CD4-positive, alpha-beta T cell (primary cell): Measurements from ENCODE around the gene ERGIC3. TPM values are rescaled to one million over a fixed set of nuclear protein-coding genes. Genes with fewer than 3 reads are reported as not detected.

ENCODE experiments used
- ATAC-seq: fragments of 200-7000 bp; cut with Tn5 transposase; one replicate; pipeline ENCODE4 v1.10.0; 2022; ENCODE audit warnings: mild to moderate bottlenecking; ENCODE audit not compliant: poor library complexity
- CTCF ChIA-PET: fragments of 350-600 bp; sonication (Branson Sonifier 250); formaldehyde crosslinking; loops from one replicate; lab custom pipeline; 2021; ENCODE audit warnings: antibody characterized with exemption, inconsistent platforms; lab: Charles Lee
- POLR2A ChIA-PET: fragments of 350-600 bp; sonication (Branson Sonifier 250); formaldehyde crosslinking; loops from one replicate; lab custom pipeline; 2021; ENCODE audit warnings: antibody characterized with exemption, inconsistent platforms; lab: Charles Lee
- DNase-seq, 14 experiments: peaks; one replicate each; pipeline ENCODE4 v3.0.0-alpha.2; 2013 to 2020; ENCODE audit warnings: mixed read lengths in 2 of 14
- H3K27ac ChIP-seq, 2 donors: one replicate each; pipeline versions ENCODE4 v1.5.1 to v1.7.0; 2013; ENCODE audit warnings: low read length in 2 of 2, low read depth in 1 of 2, mild to moderate bottlenecking in 1 of 2
- H3K27me3 ChIP-seq, 2 experiments: 1 replicate in 1 of 2; 2 replicates in 1 of 2; pipeline versions ENCODE4 v1.6.1 to v1.7.0; 2013; ENCODE audit warnings: low read length in 2 of 2, control low read depth in 1 of 2, mild to moderate bottlenecking in 1 of 2, moderate library complexity in 1 of 2; ENCODE audit not compliant: insufficient read depth in 2 of 2, control insufficient read depth in 1 of 2
- H3K36me3 ChIP-seq: one replicate; pipeline ENCODE4 v1.6.1; 2013; ENCODE audit warnings: low read length, control low read depth; ENCODE audit not compliant: insufficient read depth
- H3K4me1 ChIP-seq: one replicate; pipeline ENCODE4 v1.6.1; 2013; ENCODE audit warnings: low read length, control low read depth; ENCODE audit not compliant: insufficient read depth
- H3K4me3 ChIP-seq: one replicate; pipeline ENCODE4 v1.5.1; 2013; ENCODE audit warnings: mild to moderate bottlenecking, low read length, moderate library complexity
- H3K9me3 ChIP-seq, 2 experiments: 1 replicate in 1 of 2; 2 replicates in 1 of 2; pipeline versions ENCODE4 v1.6.1 to v1.7.0; 2013; ENCODE audit warnings: low read length in 2 of 2, mild to moderate bottlenecking in 2 of 2, control low read depth in 1 of 2, moderate library complexity in 1 of 2; ENCODE audit not compliant: control insufficient read depth in 1 of 2, insufficient read depth in 1 of 2
- H3K27ac Mint-ChIP-seq: one replicate; pipeline ENCODE4 v1.8.0; 2020; ENCODE audit warnings: mixed read lengths
- H3K27me3 Mint-ChIP-seq: one replicate; pipeline ENCODE4 v1.8.0; 2021; ENCODE audit warnings: mixed read lengths
- H3K36me3 Mint-ChIP-seq: one replicate; pipeline ENCODE4 v1.8.0; 2021; ENCODE audit warnings: low read depth, mixed read lengths
- H3K4me1 Mint-ChIP-seq: one replicate; pipeline ENCODE4 v1.8.0; 2021; ENCODE audit warnings: low read depth, mixed read lengths
- H3K4me3 Mint-ChIP-seq: one replicate; pipeline ENCODE4 v1.8.0; 2020; ENCODE audit warnings: mild to moderate bottlenecking, mixed read lengths
- H3K9me3 Mint-ChIP-seq: one replicate; pipeline ENCODE4 v1.8.0; 2020; ENCODE audit warnings: mixed read lengths
- intact Hi-C, 2 experiments: fragments of 100-400 bp; cut with DNase I in 1 of 2; cut with micrococcal nuclease in 1 of 2; formaldehyde crosslinking; loops; one replicate each; pipeline versions ENCODE4 v1.15.1 to v1.9.0; 2023 to 2025; cut with DNase I, micrococcal nuclease
- total RNA-seq, 174 experiments: library from RNA in 2 of 174; stranded (reverse) in 2 of 174; gene quantifications; one replicate each; pipeline ENCODE4 v1.2.3 and lab custom pipeline; 2021 to 2026
- TF ChIP-seq, protein P1 (sequence below): fragments of 200-600 bp; IDR thresholded peaks from one replicate; pipeline ENCODE4 v1.8.0; 2022; ENCODE audit warnings: antibody characterized with exemption, mild to moderate bottlenecking

The ERGIC3 gene
- total RNA-seq, 2 experiments from 2014 or later, result 144 to 146 TPM

DNA sequence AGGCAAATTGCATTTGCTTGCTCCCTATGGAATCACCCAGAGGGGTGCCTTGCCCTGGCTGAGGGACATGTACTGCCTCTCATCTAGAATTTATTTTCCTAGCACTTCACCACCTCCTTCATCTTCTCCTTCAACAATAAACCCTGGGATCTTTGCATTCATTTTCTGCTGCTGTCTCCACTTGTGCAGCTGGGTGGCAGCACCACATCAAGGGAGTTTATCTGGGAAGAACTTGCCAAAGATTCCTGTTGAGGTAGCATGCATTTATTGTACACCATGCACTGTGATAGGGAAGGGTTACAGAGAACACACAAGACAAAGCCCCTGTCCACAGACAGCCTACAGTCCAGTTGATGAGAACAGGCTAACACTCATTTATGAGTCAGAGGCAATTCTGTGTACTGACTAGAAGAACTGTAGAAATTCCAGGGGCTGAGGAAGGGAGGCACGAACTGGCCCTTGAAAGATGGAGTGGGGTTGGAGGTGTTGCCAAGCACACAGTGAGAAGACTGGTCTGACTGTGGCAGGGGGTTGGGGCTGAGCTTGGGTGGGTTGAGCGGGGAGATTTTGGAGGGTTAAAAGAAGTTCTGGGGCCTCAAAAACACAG is 30.0 kb upstream of the ERGIC3 start:
- CTCF ChIA-PET, result no interaction called here
- DNase-seq, result peak in 2 of 14 experiments; percentile 8 to 15

DNA sequence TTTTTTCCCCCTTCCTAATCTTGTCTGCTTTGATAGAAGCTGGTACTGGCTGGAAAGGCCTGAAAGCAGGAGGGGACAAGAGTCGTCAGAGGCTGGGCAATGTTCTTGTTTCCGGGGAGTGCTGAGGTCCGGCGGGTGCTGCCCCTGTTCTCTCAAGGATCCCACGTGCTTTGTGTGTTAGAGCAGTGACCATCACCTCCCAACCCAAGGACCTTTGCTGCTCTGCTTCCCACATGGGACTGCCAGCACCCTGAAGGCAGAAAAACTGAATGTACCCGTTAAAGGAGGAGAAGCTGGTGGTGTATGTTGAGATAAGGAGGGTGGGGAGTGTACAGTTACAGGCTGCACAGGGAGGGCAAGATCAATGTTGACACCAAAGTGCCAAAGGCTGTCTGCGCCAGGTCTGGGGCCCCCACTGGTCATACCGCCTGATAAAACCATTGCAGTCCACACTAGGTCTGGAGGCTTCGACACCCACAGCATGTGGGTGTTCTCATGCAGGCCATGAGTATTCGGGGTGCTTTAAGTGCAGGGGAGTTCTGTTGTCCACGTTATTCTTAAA is 27.4 kb upstream of the ERGIC3 start:
- TF ChIP-seq, protein P1, sequence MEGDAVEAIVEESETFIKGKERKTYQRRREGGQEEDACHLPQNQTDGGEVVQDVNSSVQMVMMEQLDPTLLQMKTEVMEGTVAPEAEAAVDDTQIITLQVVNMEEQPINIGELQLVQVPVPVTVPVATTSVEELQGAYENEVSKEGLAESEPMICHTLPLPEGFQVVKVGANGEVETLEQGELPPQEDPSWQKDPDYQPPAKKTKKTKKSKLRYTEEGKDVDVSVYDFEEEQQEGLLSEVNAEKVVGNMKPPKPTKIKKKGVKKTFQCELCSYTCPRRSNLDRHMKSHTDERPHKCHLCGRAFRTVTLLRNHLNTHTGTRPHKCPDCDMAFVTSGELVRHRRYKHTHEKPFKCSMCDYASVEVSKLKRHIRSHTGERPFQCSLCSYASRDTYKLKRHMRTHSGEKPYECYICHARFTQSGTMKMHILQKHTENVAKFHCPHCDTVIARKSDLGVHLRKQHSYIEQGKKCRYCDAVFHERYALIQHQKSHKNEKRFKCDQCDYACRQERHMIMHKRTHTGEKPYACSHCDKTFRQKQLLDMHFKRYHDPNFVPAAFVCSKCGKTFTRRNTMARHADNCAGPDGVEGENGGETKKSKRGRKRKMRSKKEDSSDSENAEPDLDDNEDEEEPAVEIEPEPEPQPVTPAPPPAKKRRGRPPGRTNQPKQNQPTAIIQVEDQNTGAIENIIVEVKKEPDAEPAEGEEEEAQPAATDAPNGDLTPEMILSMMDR, result no peak
- H3K36me3 Mint-ChIP-seq, result peaks cover 65% of the 10 kb centered on the region
- H3K27me3 Mint-ChIP-seq, result no peaks in the 10 kb centered on the region

More for the DNA sequence above, 30.0 kb upstream of the ERGIC3 start:
- no peak for ATAC-seq
- H3K4me3 Mint-ChIP-seq, result no peak overlapping the region
- Histone ChIP-seq H3K9me3 (no peaks in the 10 kb centered on the region), H3K27me3 (no peaks in the 10 kb centered on the region), H3K4me1 (no peaks in the 10 kb centered on the region), H3K36me3 (peaks cover 85% of the 10 kb centered on the region), H3K4me3 (no peak overlapping the region), H3K27ac (no peak overlapping the region)
- POLR2A ChIA-PET, result no interaction called here
- TF ChIP-seq, protein P1, result no peak
- peaks cover 90% of the 10 kb centered on the region for H3K36me3 Mint-ChIP-seq
- intact Hi-C loops, result no loop called here
- no peak overlapping the region for H3K27ac Mint-ChIP-seq
- H3K9me3 Mint-ChIP-seq, result no peaks in the 10 kb centered on the region
- no peaks in the 10 kb centered on the region for H3K27me3 Mint-ChIP-seq
- H3K4me1 Mint-ChIP-seq, result peaks cover 3% of the 10 kb centered on the region

DNA sequence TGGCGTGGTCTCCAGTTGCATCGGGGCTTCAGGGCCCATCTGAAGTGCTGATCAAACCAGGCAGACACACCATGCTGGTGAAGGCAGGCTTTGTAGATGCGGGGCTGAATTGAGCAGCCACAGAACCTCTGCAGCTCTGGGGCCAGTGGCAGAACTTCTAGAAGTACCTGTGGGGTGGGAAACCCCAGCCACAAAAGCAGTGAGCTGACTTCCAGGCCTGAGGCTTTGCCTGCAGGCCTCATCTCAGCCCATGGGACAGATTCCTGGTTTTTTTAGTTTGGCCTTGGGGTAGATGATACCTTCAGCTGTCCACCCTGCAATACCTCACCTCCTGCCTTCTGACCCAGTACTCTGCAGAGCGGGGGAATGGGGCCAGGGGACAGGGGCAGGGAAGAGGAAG is 26.5 kb upstream of the ERGIC3 start:
- ATAC-seq, result no peak
- H3K4me3 ChIP-seq, result no peak overlapping the region
- no peak overlapping the region for H3K27ac ChIP-seq
- POLR2A ChIA-PET, result interaction anchor here (0.6 to 1.1 kb wide), 3 partner anchors 12 to 60 kb away, joined by 3 read pairs; partner anchors contain the start of gene CEP250
- H3K4me3 Mint-ChIP-seq, result no peak overlapping the region
- H3K27ac Mint-ChIP-seq, result no peak overlapping the region
- no peaks in the 10 kb centered on the region for H3K27me3 Mint-ChIP-seq
- peaks cover 56% of the 10 kb centered on the region for H3K36me3 Mint-ChIP-seq
- no peaks in the 10 kb centered on the region for H3K9me3 Mint-ChIP-seq
- no peaks in the 10 kb centered on the region for H3K4me1 Mint-ChIP-seq
- no peak for DNase-seq
- no peaks in the 10 kb centered on the region for H3K9me3 ChIP-seq
- intact Hi-C loops, result no loop called here
- CTCF ChIA-PET, result no interaction called here
- peaks cover 54% of the 10 kb centered on the region for H3K36me3 ChIP-seq
- no peaks in the 10 kb centered on the region for H3K27me3 ChIP-seq
- TF ChIP-seq, protein P1, result no peak
- no peaks in the 10 kb centered on the region for H3K4me1 ChIP-seq

More for the DNA sequence above, 27.4 kb upstream of the ERGIC3 start:
- peak overlapping the region; percentile 33 for H3K27ac Mint-ChIP-seq
- no peak for DNase-seq
- ChIA-PET CTCF (no interaction called here), POLR2A (interaction anchor here (1.0 kb wide), 1 partner anchor 18 kb away, joined by 3 read pairs; no protein-coding TSS in a partner anchor)
- ATAC-seq, result no peak
- peaks cover 62% of the 10 kb centered on the region for H3K36me3 ChIP-seq
- no peak overlapping the region for H3K4me3 Mint-ChIP-seq
- H3K9me3 ChIP-seq, result no peaks in the 10 kb centered on the region
- intact Hi-C loops, result no loop called here
- H3K4me1 Mint-ChIP-seq, result no peaks in the 10 kb centered on the region
- no peak overlapping the region for H3K4me3 ChIP-seq
- H3K27ac ChIP-seq, result no peak overlapping the region
- no peaks in the 10 kb centered on the region for H3K27me3 ChIP-seq
- no peaks in the 10 kb centered on the region for H3K4me1 ChIP-seq
- H3K9me3 Mint-ChIP-seq, result no peaks in the 10 kb centered on the region
